ENCODE results near the gene LAMB3.
A peak's percentile ranks its signal among the peaks of the same experiment; 100 is the strongest.

LAMB3 gene

DNA sequence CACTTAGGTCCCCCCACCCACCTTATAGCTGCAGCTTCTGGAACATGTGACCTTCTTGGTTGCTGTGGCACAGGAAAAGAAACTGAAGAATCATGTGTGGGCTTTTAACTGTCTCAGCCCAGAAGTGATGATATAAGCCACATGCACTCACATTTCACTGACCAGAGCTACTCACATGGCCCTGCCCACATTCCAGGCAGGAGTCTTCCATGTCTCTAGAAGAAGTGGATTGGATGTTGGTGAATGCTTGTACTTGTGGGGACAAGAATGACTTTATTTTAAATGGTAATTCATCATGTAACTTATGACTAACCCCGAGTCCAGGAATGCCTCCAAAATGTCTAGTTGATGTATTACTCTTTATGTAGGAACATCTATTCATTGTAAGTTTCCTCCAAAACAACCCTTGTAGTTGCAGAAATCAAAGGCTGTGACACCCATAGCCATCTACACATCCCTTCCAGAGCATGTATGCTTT lies 84.5 kb downstream of the LAMB3 start:
- peak; percentile 29 to 68 for DNase-seq (ENCODE audit: low read depth in 2 of 2)
- no peak overlapping the region for H3K4me3 ChIP-seq (replicated peaks in 1 of 2; ENCODE audit: low read depth in 2 of 2, low read length in 2 of 2)
- TF ChIP-seq, protein P1, sequence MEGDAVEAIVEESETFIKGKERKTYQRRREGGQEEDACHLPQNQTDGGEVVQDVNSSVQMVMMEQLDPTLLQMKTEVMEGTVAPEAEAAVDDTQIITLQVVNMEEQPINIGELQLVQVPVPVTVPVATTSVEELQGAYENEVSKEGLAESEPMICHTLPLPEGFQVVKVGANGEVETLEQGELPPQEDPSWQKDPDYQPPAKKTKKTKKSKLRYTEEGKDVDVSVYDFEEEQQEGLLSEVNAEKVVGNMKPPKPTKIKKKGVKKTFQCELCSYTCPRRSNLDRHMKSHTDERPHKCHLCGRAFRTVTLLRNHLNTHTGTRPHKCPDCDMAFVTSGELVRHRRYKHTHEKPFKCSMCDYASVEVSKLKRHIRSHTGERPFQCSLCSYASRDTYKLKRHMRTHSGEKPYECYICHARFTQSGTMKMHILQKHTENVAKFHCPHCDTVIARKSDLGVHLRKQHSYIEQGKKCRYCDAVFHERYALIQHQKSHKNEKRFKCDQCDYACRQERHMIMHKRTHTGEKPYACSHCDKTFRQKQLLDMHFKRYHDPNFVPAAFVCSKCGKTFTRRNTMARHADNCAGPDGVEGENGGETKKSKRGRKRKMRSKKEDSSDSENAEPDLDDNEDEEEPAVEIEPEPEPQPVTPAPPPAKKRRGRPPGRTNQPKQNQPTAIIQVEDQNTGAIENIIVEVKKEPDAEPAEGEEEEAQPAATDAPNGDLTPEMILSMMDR (IDR thresholded peaks at IDR 0.05; ENCODE audit: low read depth, low read length): no peak

DNA sequence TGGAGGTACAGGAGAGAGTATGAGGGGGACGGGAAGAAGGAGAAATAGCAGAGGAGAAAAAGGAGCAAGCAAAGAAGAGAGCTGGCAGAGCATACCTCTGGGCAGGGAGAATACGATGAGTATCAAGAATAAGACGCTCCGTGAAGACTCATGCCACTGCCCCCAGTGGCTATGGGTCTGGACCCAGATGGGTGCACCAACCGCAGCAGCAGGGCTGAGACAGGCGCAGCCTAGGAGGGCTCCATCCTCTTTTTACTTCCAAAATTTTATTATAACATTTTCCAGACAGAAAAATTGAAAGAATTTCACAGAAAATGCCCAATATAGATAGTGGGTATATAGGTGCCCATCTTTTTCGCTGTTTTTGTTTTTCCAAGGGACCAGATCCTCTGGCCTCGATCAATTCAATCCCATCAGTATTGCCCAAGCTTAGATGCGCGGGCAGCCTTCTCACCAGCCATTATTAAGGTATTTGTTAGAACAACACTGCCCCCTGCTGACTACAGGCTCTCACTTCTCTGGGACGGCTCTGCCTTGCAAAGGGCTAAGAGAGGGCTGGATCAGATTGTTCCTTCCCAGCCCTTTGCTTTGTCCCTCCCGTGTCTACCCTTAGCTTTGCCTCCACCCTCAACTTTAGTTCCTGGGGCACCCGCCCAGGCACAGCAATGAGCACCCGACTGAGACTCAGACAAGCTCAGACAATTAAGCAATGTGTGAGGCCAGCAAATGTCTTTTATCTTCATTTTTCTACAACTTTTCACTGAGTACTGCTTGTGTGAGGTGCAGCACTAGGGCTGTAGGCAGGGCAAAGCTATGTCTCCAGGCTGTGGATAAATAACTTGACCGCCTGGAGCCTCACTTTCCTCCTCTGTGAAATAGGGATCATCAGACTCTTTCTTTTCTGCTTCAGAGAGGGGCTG lies 86.2 kb downstream of the LAMB3 start:
- TF ChIP-seq, protein P1 (IDR thresholded peaks at IDR 0.05; ENCODE audit: low read depth, low read length): peak; percentile 78
- H3K4me3 ChIP-seq (replicated peaks in 1 of 2; ENCODE audit: low read depth in 2 of 2, low read length in 2 of 2): no peak overlapping the region
- peak; percentile 86 to 90 for DNase-seq (ENCODE audit: low read depth in 2 of 2)
